RCC 7860 (cell line): ENCODE data around the gene RBMS3.

Source experiments
- DNase-seq: peaks from one replicate; pipeline ENCODE4 v3.0.0-alpha.2; 2015; ENCODE audit warnings: low spot score
- FAIRE-seq: peaks from 2 replicates; lab custom pipeline; 2012; peaks lifted over from hg19 to GRCh38; lab: Jason Lieb, UNC

RBMS3 gene

DNA sequence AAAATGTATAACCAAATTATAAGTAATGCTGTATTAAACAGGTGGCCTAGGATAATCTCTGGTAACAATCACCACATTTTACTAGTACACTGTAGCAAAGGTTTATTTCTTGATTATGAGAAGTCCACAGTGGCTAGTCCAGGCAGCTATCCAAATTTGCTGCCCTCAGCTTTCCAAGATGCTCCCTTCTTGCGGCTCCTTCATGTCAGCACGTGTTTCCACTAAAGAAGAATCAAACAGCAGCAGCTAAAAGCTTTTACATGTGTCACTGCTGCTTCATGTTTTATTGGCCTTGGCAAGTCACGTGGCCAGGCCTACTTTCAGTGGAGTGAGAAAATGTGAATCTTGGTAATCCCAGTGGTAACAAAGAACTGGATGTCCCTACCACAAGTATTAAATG lies 5.6 kb upstream of the RBMS3 start:
- FAIRE-seq (no peak), DNase-seq (no peak)

DNA sequence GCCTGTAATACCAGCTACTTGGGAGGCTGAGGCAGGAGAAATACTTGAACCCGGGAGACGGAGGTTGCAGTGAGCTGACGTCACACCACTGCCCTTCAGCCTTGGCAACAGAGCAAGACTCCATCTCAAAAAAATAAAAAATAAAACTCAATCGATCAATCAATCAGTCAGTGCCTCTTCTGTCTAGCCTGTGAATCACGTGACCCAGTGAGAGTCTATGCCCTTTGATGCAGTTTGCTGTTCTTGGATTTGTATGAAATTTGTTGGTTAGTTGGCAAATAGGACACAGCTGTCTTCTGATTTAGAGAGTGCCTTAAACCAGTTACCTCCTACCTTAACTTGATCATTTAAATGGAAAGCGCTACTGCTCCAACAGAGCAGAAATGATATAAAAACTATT lies 3.6 kb upstream of the RBMS3 start:
- no peak for DNase-seq
- FAIRE-seq = no peak

DNA sequence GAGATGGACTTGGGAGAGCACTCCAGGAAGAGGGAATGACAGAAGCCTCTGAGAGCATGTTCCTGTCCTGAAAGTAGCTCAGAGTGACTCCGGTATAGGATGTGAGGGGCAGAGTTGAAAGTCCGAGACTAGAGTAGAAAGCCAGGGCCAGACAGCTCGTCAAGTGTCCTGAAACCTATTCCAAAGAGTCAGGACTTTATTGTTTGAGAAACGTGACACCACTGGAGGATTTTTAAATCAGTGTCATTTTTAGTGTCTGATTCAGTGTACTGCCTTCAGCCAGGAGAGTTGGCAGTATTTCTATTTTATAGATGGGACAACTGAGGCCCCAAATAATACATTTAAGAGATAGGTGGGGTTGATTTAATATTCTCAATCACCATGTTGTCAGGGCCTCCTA lies 1.6 kb upstream of the RBMS3 start:
- no peak for DNase-seq
- FAIRE-seq = no peak

DNA sequence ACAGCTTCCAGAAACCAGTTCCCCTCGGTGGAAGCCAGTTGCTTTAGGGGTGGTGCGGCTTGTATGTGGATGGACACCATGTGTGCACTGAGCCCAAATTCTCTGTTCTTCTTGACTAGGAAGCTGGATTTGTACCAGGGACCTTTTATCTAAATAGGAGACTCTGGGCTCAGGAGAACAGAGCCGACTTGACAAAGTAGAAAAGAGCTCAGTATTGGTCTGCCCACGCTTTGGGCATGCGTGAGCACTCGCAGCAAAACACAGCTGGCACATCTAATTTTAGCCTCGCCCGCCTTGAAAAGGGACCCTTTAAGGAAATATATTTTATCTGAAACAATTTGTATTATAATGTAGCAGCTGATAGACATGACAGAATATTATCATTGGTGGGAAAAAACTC lies 1.1 kb upstream of the RBMS3 start:
- FAIRE-seq (no peak), DNase-seq (no peak)

DNA sequence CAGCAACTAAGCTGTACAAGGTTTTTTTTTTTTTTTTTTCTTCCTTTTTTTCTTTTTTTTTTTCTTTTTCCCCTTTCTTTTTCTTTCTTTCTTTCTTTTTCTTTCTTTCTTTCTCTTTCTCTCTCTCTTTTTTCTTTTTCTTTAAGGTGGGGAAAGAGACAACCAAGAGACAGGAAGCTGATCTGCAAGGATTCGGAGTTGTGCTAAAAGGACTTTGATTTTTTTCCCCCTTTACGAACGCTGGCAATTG lies 148 bp downstream of the RBMS3 start:
- FAIRE-seq = no peak

DNA sequence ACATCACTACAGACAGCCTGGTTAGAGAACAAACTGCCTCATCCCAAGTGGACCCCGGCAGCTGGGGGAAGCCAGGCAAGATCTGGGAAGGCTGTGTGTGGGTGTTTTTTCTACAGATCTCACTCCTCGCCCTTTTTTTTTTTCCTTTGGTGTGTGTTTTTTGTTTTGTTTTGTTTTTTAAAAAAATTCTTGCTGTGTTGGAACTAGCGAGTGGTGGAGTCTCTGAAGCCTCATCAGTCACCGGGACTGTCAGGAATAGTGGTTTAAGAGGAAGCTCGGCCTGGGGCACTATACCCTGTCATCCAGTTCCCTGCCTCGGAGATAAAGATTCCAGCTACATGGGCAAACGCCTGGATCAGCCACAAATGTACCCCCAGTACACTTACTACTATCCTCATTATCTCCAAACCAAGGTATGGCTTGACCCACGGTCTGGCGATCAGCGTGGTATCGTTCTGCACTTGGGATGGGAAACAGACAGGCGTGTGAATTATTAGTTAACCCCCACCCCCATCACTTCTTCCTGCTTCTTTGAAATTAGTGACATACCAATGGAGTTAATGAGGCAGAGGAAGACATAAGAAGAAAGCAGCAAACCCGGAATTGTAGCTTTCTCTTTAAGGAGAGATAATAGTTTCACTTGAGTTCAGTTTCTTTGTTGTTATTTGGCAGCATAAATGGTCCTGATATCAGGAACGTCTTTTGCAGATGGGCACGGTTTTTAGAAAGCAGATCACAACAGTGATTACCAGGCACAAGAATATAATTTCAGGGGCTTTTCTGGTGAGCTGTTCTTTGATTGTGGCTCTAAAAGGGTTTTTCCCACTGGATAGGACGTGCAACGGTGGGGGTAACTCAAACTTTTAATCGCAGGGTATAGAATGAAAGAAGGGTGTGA lies 722 bp downstream of the RBMS3 start:
- FAIRE-seq (peak; percentile 12), DNase-seq (peak; percentile 50)

More for the DNA sequence above, 148 bp downstream of the RBMS3 start:
- no peak for DNase-seq

DNA sequence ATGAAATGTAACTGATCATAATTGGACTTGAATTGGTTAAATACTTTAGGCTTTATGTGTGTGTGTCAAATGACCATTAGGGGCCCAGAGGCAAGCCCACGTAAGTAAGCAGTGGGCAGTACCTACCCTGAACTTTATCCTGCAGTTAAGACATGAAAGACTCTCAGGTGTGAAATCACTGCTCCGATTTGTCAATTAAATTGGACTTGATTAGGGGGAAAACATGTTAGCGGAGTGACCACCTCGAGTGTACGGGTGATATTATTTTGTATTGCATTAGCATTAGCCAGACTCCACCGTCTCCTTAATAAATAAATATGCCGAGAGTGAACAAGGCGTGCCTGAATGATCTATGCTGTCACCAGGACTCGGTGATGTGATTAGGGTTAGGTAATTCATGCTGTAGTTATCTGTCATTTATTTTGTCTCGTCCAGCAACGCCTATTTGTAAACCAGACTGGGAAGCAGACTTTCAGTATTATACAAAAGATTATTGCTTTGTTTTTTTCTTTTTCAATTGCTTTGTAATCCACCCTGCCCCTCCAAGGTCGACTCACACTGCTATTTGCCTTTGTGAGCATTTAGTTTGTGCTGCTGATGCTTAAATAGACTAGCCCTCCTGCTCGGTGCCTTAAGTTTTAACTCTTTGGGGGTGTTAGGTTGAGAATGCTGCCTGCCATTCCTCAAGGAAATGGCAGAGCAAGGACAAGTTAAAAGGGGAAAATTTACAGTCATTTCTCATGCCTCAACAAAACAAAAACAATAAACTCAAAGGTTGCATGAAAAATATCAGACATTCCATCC lies 1.8 kb downstream of the RBMS3 start:
- FAIRE-seq (peak; percentile 53), DNase-seq (peak; percentile 55)

- DNase-seq = peak; percentile 8
- no peak for FAIRE-seq
These were observed 2.6 kb downstream of the RBMS3 start for GRCh38 chr3:29283231-29284119.

GRCh38 chr3:29284497-29284896 lies 3.6 kb downstream of the RBMS3 start:
- DNase-seq = no peak
- peak; percentile 83 for FAIRE-seq

GRCh38 chr3:29285471-29286071 lies 4.7 kb downstream of the RBMS3 start:
- FAIRE-seq = peak; percentile 66
- DNase-seq = peak; percentile 42

DNA sequence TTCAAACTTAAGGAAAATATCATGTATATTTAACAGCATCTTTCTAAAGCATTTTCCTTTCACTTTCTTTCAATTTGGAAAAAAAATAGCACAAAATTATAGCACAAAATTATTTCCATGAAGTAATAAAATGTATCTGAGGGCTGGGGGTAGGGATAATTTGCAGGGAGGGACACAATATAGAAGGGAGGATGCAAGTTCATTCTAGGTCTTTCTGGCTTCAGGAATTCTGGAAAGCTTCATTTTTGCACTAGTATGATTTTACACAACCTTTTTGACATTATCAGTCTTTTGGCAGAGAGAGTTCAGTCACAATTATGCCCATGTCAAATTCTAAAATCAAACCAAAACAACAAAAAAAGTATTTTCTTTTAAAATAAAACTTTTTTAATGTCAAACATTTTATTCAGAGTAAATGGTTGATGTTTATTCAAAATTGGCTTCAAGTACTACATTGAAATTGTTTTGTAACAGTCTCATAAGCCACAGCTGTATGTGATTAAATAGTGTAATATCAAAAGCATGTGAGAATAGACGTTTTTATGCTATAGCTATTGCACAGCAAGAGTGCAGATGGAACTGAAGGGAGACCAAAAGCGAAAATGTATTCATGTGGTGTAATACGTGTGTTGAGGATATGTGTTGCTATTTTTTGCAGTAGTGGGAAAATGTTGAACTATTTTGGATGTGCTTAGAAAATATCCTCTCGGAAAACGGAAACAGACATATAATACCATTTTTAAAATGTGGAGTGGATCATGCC lies 5.8 kb downstream of the RBMS3 start:
- DNase-seq (peak; percentile 16), FAIRE-seq (peak; percentile 37)

DNA sequence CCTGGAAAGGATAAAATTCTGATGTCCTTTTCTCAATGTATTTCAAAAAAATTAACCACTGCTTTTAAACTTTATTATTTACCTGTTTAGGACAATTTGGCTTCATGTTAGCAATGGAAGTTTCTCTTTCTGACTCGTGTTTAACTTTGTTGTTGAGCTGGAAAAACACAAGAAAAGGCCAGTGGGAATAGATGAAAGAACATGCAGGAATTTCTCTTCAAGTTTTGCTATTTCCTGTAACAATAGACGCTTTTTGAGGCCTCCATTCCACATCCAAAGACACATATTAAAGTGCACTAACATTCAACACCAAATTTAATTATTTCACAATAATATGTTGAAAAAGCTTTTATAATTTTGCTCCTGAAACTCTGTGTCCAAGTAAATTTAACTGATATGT lies 9.7 kb downstream of the RBMS3 start:
- FAIRE-seq (no peak), DNase-seq (no peak)

DNA sequence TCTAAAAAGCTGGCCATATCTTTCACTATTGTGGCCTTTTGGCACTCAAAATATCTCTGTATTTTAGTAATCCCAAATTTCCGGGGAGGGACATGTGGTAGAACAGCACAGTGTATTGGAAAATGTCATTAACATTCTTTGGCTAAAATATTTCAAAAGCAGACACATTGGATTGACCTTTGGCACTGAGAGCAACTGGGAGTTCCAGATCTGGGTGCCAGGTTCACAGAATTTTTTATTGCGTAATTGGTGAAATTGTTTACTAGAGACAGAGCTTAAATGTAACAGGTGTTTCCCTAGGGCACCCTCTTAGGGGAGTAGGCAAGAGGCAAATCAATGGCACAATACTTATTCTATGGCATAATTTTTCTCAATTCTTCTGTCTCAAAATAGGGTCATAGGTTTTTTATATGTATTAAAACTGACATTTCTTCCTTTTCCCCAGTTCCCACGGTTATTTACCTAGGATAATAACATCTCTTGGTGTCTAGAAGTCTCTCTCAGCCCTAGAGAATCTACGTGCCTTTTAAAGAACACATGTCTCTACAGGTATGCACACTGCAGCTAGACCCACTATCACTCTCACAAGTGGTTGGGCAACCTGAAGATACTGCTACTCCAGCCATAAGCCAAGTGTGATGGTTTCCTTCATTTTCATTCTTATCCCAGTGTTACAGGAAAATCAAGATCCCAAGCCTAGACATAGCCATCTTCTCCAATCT lies 10.6 kb downstream of the RBMS3 start:
- FAIRE-seq (no peak), DNase-seq (no peak)

GRCh38 chr3:29291982-29292363 lies 11.1 kb downstream of the RBMS3 start:
- FAIRE-seq (no peak), DNase-seq (no peak)

GRCh38 chr3:29293421-29293820 lies 12.6 kb downstream of the RBMS3 start:
- DNase-seq = no peak
- FAIRE-seq = no peak

- no peak for FAIRE-seq
These were observed 17.1 kb downstream of the RBMS3 start for GRCh38 chr3:29297998-29298397.

GRCh38 chr3:29301332-29302019 lies 20.6 kb downstream of the RBMS3 start:
- DNase-seq = no peak
- FAIRE-seq = no peak

More at GRCh38 chr3:29297998-29298397, 17.1 kb downstream of the RBMS3 start:
- no peak for DNase-seq

DNA sequence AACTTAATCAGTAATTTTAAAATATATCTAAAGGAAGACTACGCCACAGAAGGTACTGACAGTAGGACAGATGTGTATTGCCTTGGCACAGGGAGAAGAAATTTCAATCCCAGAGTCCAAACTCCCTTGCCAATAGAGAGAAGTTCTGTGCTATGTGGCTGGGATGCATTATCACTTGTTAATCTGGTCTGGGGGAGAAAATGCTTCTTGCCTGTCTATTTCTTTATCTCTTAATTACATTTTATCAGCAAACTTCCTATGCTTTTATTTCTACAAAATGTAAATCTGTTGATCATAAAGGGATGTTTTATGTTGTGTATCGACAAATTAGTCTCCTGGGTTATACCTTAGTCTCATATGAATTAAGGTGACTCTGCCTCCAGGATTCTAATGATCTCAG lies 21.7 kb downstream of the RBMS3 start:
- FAIRE-seq (no peak), DNase-seq (no peak)

GRCh38 chr3:29307295-29307694 lies 26.4 kb downstream of the RBMS3 start:
- FAIRE-seq (no peak), DNase-seq (no peak)
